Tibial nerve (tissue), 4 donors: ENCODE results near the gene PRPS1. TPM values are rescaled to one million over a fixed set of nuclear protein-coding genes. Genes with fewer than 3 reads are reported as not detected.

Experiments
- DNase-seq, 2 donors: peaks; one replicate each; pipeline ENCODE4 v3.0.0-alpha.2; 2019; ENCODE audit warnings: low spot score in 2 of 2
- H3K27ac ChIP-seq, 4 donors: fragments of 200-600 bp; sonication (generic) in 3 of 4; one replicate each; pipeline ENCODE4 v1.5.1; 2017 to 2019; ENCODE audit warnings: mild to moderate bottlenecking in 1 of 4
- H3K27me3 ChIP-seq, 2 donors: fragments of 200-600 bp; sonication (generic) in 1 of 2; one replicate each; pipeline versions ENCODE4 v1.5.1 to v1.6.0; 2017 to 2019
- H3K36me3 ChIP-seq, 3 donors: fragments of 200-600 bp; sonication (generic); one replicate each; pipeline ENCODE4 v1.5.1; 2018 to 2019
- H3K4me1 ChIP-seq, 4 donors: fragments of 200-600 bp; sonication (generic) in 3 of 4; one replicate each; pipeline ENCODE4 v1.5.1; 2017 to 2019
- H3K4me3 ChIP-seq, 4 donors: fragments of 200-600 bp; sonication (generic) in 3 of 4; one replicate each; pipeline ENCODE4 v1.5.1; 2017 to 2019; ENCODE audit warnings: mild to moderate bottlenecking in 1 of 4, moderate library complexity in 1 of 4
- H3K9me3 ChIP-seq, 4 donors: fragments of 200-600 bp; sonication (generic) in 3 of 4; one replicate each; pipeline ENCODE4 v1.5.1; 2017 to 2019
- EP300 ChIP-seq, 2 donors: sonication (generic); formaldehyde crosslinking; IDR thresholded peaks; one replicate each; pipeline ENCODE4 v1.6.1; 2017; ENCODE audit warnings: antibody characterized with exemption in 2 of 2, mild to moderate bottlenecking in 1 of 2
- POLR2A ChIP-seq, 2 donors: fragments of 450-650 bp; IDR thresholded peaks; one replicate each; pipeline ENCODE4 v1.6.1; 2017; ENCODE audit warnings: antibody characterized with exemption in 2 of 2, mild to moderate bottlenecking in 2 of 2, moderate library complexity in 2 of 2
- WGBS, 2 donors: methylation state at CpG; one replicate each; pipeline ENCODE4 v1.1.5; 2018; 5-methylcytosine and 5-hydroxymethylcytosine counted together
- total RNA-seq, 4 donors: library from RNA; depleted of rRNA; stranded (reverse); fragments of >200 nt; gene quantifications; one replicate each; pipeline ENCODE4 v1.1.0, GENCODE V29; 2016
- TF ChIP-seq, protein P1 (sequence below), 5 experiments: fragments of 200-600 bp in 3 of 5; fragments of 450-650 bp in 2 of 5; sonication (generic) in 3 of 5; IDR thresholded peaks; one replicate each; pipeline ENCODE4 v1.5.1; 2016 to 2019; ENCODE audit warnings: antibody characterized with exemption in 5 of 5, mild to moderate bottlenecking in 3 of 5, moderate library complexity in 2 of 5

PRPS1 gene
- total RNA-seq, 4 donors from 2014 or later = 19.0 to 33.3 (median 28.9) TPM

DNA sequence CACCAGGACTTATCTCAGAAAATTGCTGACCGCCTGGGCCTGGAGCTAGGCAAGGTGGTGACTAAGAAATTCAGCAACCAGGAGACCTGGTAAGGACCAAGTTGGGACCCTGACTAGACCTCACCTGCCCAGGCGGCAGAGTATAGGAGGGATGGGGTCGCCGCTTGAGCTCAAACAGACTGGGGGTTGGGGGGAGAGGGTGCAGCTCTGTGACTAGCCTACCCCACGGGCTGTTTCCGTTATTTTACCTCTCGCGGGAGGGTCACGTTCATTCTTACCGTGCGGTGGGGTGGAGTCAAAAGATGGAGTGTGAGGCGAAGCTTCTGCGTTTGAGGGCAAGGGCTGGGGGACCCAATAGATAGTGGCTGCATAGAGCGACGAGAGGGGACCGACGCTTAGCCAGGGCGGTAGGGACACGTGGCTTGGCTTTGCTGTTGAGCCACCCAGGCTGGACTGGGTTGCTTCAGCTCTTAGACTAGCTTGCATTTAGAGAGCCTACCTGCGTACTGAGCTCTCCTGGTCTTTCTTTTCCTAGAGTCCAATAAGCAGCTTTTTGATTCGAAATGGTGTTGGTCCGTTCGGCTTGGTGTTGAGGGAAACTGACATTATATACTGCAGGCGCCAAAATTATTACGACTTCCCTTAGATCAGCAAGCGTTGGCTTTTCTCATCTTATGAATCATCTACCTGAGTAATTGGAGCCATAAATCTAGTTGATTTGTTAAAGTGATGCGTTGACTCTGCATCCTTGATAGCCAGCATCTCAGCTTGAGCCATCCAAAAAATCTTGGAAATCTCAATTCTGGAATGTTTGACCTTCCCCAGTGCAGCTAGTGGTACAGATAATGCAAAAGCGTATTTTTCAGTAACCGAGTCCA is 591 bp downstream of the PRPS1 start:
- DNase-seq = peak in 1 of 2 donors; percentile 6
- no peaks in the 10 kb centered on the region for H3K9me3 ChIP-seq
- TF ChIP-seq POLR2A (IDR thresholded peaks at IDR 0.05) (no peak), EP300 (IDR thresholded peaks at IDR 0.05) (no peak)
- TF ChIP-seq, protein P1, sequence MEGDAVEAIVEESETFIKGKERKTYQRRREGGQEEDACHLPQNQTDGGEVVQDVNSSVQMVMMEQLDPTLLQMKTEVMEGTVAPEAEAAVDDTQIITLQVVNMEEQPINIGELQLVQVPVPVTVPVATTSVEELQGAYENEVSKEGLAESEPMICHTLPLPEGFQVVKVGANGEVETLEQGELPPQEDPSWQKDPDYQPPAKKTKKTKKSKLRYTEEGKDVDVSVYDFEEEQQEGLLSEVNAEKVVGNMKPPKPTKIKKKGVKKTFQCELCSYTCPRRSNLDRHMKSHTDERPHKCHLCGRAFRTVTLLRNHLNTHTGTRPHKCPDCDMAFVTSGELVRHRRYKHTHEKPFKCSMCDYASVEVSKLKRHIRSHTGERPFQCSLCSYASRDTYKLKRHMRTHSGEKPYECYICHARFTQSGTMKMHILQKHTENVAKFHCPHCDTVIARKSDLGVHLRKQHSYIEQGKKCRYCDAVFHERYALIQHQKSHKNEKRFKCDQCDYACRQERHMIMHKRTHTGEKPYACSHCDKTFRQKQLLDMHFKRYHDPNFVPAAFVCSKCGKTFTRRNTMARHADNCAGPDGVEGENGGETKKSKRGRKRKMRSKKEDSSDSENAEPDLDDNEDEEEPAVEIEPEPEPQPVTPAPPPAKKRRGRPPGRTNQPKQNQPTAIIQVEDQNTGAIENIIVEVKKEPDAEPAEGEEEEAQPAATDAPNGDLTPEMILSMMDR (IDR thresholded peaks at IDR 0.05) = no peak
- no peaks in the 10 kb centered on the region for H3K36me3 ChIP-seq
- H3K4me3 ChIP-seq = peak overlapping the region; percentile 39 to 68 (median 48)
- H3K27me3 ChIP-seq = peaks cover 0 to 6% of the 10 kb centered on the region in 2 donors
- 2 to 33% methylated on average over 12 to 28 of the region's 29 CpGs for WGBS, 2 donors
- H3K27ac ChIP-seq = peak overlapping the region; percentile 41 to 90 (median 78)
- H3K4me1 ChIP-seq = peaks cover 0 to 14% (median 0%) of the 10 kb centered on the region in 4 donors

DNA sequence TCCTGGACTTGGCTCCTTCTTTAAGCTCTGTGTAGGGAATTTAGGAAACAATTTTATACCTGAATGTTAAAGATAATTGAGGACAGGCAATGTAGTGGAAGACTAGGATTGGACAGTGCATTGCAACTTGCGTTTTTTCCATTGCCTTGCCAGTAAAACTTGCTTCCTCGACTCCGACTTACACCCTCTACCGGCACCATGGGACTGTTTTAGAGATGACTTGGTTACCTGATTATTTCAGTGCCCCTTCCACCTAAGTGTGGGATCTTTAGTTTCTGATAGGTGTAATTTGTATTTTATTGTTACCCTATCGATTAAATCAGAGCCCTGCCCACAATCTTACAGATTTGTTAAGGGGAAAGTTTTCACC is 1.2 kb downstream of the PRPS1 start:
- H3K27ac ChIP-seq = peak overlapping the region in 2 of 4 donors; percentile 82 to 90
- H3K4me1 ChIP-seq = peaks cover 0 to 14% (median 0%) of the 10 kb centered on the region in 4 donors
- TF ChIP-seq, protein P1 (IDR thresholded peaks at IDR 0.05) = peak in 1 of 5 experiments; percentile 9
- TF ChIP-seq EP300 (IDR thresholded peaks at IDR 0.05) = no peak
- no peak for TF ChIP-seq POLR2A (IDR thresholded peaks at IDR 0.05)
- H3K36me3 ChIP-seq = no peaks in the 10 kb centered on the region
- H3K27me3 ChIP-seq = peaks cover 0 to 6% of the 10 kb centered on the region in 2 donors
- DNase-seq = peak in 1 of 2 donors; percentile 5
- 5 to 42% methylated on average over 5 of the region's 5 CpGs for WGBS, 2 donors
- peak overlapping the region; percentile 39 to 68 (median 48) for H3K4me3 ChIP-seq
- no peaks in the 10 kb centered on the region for H3K9me3 ChIP-seq

DNA sequence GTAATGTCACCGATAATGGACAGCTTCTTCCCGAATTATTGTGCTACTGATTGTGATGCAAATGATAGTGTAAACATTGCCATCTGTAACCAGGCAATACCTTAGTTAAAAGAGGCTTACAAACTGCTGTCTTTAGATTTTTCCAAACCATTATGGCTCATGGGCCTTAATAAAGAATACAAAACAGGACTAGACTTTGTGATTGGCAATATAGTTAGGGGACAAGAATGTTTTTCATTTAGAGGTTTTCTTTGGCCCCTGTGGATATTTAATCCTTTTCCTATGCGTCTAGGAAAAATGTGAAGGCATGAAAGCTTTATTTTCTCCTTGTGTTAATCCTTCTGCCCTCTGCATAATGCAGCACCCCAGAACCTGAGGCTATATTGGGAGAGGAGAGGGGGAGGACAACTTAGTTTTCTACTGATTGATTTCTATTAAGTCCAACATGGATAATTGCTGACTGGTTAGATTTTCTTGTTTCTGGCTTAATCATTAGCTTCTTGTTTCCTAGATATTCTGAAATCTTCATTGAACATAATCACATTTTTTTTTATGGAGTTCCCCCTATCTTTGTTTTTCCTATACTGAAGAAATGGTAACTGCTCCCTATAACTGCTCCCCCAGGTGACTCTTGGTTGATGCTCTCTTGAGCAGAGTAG is 1.9 kb downstream of the PRPS1 start:
- no peak for DNase-seq
- Histone ChIP-seq H3K4me1 (peaks cover 0 to 14% (median 0%) of the 10 kb centered on the region in 4 donors), H3K9me3 (no peaks in the 10 kb centered on the region), H3K36me3 (no peaks in the 10 kb centered on the region), H3K27ac (peak overlapping the region in 2 of 4 donors; percentile 82 to 90), H3K27me3 (peaks cover 0 to 6% of the 10 kb centered on the region in 2 donors), H3K4me3 (no peak overlapping the region)
- 25 to 38% methylated on average over 3 of the region's 3 CpGs for WGBS, 2 donors
- no peak for TF ChIP-seq EP300 (IDR thresholded peaks at IDR 0.05)
- no peak for TF ChIP-seq POLR2A (IDR thresholded peaks at IDR 0.05)
- TF ChIP-seq, protein P1 (IDR thresholded peaks at IDR 0.05) = no peak

DNA sequence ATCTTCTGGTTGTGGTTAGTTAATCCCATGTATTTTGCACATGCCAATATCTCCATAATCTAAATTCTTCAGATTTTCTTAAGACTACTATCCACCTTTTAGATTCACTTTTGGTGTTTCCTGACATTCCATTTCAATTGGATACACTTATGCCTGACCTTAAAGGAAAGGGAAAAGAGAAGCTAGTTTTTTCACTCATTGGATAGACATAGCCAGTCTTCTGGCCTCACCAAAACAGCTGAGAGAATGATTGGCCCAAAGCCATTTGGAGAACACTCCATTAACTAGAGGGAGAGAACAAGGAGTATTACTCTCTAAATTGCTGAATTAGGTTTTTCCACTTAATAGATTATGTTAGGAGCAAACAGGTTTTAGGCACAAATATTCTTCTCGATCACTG is 4.0 kb downstream of the PRPS1 start:
- no peak for DNase-seq
- WGBS, 2 donors = 60 to 78% methylated on average over 1 of the region's 1 CpG
- no peaks in the 10 kb centered on the region for H3K36me3 ChIP-seq
- H3K4me3 ChIP-seq = no peak overlapping the region
- peaks cover 0 to 4% of the 10 kb centered on the region in 2 donors for H3K27me3 ChIP-seq
- no peaks in the 10 kb centered on the region for H3K9me3 ChIP-seq
- H3K4me1 ChIP-seq = peaks cover 0 to 12% (median 0%) of the 10 kb centered on the region in 4 donors
- no peak for TF ChIP-seq POLR2A (IDR thresholded peaks at IDR 0.05)
- no peak overlapping the region for H3K27ac ChIP-seq

DNA sequence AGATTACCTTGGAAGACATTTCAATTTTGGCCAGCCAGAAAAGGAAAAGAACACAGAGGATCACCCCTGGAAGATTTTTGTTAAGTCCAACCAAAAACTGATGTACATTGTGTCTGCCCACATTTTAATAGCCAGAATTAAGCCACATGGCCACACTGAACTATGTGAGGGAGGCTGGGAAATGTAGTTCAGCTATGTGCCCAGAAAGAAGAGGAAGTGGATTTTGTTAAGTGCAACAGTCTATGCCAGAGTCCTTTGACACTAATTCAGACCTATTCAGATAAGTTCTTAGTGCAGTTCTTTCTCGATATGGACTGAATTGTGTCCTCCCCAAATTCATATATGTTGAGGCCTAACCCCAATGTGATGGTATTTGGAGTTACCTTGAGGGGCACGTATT is 18.4 kb downstream of the PRPS1 start:
- TF ChIP-seq EP300 (IDR thresholded peaks at IDR 0.05) (no peak), POLR2A (IDR thresholded peaks at IDR 0.05) (no peak)
- TF ChIP-seq, protein P1 (IDR thresholded peaks at IDR 0.05) = no peak
- WGBS, 2 donors = 83 to 93% methylated on average over 2 of the region's 2 CpGs
- Histone ChIP-seq H3K4me3 (no peak overlapping the region), H3K27me3 (peaks cover 0 to 5% of the 10 kb centered on the region in 2 donors), H3K9me3 (no peaks in the 10 kb centered on the region), H3K27ac (no peak overlapping the region), H3K4me1 (no peaks in the 10 kb centered on the region), H3K36me3 (peaks cover 0 to 32% (median 0%) of the 10 kb centered on the region in 3 donors)
- DNase-seq = no peak
